GM21360 (cell line): ENCODE data around the gene XIAP.
"Not testable (repeated sequence)": the region's sequence is repeated elsewhere in the genome, so short reads cannot be mapped to it uniquely, and the experiment has no call there.

ENCODE experiments used
- ATAC-seq: cut with Tn5 transposase; IDR thresholded peaks from one replicate; pipeline ENCODE4 v1.9.1; 2021; ENCODE audit warnings: mild to moderate bottlenecking, moderate library complexity; ENCODE audit not compliant: unreplicated experiment

XIAP gene

DNA sequence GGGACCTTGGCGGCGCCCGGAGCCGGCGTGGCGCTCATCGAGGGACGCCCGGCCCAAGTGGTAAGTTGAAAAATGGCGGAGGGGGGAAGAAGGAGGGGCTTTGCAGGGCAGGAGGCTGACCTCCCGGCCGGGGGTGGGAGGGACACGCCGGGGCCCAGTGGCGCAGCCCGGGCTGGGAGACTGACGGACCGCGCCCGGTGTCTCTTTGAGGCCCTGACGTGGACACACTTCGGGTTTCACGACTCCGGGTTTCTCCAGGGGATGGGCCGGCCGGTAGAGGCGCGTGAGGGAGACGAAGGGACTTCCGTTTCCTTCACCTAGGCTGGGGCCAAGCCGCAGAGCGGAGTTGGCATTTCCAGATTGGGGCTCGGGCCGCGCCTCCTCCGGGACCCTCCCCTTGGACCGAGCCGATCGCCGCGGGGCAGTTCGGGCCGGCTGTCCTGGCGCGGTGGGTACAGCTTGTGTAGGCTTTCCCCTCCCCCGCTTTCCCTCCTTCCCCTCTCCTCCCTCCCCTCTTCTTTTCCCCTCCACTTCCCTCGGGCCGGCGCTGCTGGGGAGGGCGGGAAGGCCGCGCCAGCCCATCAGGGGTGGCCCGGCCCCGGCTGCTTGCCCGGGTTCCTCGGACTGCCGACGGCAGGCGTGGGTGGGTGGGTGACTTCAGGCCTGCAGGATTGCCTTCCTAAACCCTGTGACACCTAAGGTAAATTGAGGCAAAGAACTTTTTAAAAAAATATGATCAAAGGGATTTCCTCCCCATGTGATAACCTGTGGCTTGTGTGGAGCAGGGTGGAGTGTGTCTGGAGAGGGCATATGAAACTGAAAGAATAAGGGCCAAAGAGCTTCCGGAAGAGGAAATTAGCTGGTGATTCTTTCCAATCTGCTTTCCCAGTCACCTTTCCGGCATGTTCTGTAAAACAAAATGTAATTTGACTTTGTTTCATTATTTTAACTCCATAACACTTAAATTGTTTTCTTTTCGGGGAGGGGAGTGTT is at the start of gene XIAP:
XIAP (plus strand) TSS at position 208 of the 993 bp plus-strand sequence. CDS start 25,610 bp downstream, outside the sequence.
- ATAC-seq: peak; percentile 72

DNA sequence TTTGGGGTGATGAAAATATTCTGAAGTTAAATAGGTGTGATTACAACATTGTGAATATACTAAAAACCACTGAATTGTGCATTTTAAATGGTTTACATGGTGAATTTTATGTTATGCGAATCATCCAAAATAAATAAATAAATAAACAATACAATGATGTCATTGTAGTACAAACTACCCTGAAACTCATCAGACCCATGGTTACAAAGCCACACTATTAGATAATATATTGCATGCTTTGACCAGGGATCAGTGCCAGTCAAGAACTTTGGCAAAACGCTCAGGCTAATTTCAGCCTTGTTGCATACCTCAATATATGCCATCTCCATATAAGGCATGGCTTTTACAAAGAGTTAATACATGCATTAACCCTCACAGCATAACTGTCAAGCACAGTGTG is 45.5 kb upstream of the XIAP start:
- no peak for ATAC-seq

DNA sequence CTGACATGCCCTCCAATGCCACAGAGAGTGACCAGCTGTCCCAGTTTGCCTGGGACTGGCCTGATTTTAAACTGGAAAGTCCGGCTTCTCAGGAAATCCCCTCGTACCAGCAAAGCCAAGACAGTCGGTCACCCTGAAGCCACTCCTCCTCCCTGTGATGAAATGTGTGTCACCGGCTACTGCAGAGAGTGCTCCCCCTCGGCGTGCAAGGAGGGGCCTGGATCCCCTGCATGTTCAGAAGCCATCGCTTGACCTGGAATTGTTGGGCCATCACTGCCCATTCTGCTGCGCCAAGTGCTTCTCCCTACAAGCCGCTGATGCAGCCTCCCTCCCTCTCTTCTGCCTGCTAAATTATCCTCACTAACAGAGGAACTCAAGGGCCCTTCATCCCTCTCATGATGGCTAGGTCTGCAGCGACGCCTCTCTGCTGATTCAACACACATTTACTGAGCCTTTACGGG is 44.9 kb upstream of the XIAP start:
- not testable (repeated sequence) for ATAC-seq

DNA sequence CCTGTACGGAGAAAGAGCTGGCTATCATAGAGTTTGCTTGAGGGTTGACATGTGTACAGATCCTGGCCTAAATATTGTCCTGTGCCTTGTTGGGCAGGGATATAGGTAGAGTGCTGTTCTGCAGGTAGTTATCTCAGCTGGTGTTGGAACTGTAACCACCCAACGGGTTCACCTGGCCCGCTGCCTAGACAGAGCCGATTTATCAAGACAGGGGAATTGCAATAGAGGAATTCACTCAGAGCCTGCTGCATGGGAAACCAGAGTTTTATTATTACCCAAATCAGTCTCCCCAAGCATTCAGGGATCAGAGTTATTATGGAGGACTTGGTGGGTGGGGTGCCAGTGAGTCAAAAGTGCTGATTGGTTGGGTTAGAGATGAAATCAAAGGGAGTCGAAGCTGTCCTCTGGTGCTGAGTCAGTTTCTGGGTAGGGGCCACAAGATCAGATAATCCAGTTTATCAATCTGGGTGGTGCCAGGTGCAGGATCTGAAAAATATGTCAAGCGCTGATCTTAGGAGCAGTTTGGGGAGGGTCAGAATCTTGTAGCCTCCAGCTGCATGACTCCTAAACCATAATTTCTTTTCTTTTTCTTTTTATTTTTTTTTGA is 42.5 kb upstream of the XIAP start:
- no peak for ATAC-seq

DNA sequence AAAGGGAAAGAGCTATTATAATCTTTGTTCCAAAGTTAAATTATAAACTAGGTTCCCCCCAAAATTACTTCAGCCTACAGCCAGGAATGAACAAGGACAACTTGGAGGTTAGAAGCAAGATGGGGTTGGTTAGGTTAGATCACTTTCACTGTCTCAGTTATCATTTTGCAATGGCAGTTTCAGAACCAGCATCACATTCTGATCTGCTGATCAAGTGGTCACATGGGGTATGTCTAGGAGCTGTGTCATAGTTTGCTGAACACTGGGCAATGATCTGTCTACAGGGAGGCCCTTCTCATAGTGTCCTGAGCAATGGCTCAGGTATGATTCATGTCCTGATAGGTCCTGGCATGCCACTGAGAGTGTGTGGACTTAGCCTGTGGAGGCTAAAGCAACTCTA is 41.6 kb upstream of the XIAP start:
- no peak for ATAC-seq

DNA sequence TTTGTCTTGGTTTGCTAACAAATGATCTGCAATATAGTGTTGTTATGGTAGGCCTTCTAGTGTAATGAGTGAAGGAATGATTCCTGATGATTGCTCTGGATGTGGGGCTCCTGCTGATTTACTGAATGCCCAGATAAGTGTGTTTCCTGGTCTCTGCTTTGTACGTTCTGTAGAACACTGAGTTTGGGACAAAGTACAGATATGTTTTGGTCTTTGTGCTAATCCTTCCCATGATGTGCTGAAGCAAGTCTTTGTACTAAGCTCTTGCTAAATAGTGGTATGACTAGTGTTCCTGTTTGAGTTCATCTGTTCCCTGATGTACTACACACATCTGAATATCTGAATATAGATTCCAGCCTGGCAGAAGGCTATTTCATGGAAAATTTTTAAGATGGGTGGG is 36.9 kb upstream of the XIAP start:
- no peak for ATAC-seq

DNA sequence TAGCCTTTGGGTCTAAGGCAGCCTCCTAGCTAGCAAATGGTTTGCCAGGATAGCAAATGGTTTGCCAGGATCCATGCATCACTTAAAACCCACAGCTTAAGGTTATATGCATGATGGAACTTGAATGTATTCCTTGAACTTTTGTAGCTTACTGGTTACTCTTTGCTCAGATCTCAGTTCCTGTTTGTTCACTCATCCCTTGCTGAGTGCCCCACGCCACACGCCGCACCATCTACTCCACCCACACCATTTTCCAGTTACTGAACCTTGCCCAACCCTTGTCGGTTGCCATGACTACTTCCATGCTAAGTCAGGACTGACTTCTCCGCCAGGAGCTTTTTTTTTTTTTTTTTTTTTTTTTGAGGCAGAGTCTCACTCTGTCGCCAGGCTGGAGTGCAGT is 29.5 kb upstream of the XIAP start:
- ATAC-seq: peak; percentile 87

DNA sequence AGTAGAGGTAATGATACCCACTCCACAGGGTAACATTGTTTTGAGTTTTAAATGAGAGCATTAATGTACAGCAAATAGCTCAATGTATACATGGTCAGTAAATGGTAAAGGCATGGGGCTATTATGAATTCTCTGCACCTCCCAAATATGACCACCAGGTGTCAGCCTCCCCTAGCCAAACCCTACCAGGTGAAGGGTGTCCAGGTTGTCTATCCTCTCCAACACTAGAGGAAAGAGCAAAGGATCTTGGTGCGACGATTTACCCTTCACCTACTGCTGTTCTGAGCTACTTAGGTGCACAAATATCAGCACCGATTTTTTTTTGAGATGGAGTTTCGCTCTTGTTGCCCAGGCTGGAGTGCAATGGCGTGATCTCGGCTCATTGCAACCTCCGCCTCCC is 26.5 kb upstream of the XIAP start:
- ATAC-seq: peak; percentile 65

DNA sequence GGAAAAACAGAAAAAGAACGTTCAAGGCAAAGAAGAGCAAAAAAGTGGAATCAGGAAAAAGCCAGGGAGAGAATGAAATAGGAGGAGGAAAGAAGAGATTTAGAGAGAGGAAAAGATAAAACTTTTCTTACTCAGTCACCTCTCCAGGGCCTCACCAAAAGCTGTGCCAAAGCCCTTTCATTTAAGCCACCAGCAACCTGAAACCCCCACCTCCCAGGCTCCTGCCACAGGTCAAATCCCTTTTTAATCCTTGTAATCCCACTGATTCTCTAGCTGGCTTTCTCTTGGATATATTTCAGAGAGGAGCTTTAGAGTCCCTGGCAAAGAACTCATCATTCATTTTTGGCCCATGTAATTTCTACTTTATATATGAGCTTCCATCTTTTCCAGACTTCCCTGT is 25.7 kb upstream of the XIAP start:
- no peak for ATAC-seq

DNA sequence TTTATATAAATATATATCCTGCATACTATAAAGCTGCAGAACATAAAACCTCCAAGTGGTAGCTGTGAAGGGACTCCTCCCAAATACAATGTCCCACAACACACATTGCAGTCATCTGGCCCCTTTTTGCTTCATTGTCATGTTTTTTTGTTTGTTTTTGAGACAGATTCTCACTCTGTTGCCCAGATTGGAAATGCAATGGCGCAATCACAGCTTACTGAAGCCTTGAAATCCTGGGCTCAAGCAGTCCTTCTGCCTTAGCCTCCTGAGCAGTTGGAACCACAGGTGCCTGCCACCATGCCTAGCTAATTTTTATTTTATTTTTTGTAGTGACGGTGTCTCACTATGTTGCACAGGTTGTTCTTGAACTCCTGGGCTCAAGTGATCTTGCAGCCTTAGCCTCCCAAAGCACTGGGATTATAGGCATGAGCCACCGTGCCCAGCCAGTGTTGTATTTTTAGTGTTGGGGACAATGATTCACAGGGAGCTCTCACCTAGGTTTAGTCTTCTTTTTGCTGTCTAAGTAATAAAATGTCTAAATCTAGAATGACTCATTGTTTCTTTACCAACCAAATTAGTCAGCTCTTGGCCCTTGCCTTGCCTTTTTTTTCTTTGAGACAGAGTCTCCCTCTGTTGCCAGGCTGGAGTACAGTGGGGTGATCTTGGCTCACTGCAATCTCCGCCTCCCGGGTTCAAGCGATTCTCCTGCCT is 24.0 kb upstream of the XIAP start:
- no peak for ATAC-seq

DNA sequence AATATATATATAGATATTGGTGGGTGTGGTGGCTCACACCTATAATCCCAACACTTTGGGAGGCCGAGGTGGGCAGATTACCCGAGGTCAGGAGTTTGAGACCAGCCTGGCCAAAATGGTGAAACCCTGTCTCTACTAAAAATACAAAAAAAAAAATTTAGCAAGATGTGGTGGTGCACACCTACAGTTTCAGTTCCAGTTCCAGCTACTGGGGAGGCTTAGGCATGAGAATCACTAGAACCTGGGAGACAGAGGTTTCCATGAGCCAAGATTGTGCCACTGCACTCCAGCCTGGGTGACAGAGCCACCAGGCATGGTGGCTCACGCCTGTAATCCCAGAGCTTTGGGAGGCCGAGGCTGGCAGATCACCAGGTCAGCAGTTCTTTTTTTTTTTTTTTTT is 14.7 kb upstream of the XIAP start:
- not testable (repeated sequence) for ATAC-seq

DNA sequence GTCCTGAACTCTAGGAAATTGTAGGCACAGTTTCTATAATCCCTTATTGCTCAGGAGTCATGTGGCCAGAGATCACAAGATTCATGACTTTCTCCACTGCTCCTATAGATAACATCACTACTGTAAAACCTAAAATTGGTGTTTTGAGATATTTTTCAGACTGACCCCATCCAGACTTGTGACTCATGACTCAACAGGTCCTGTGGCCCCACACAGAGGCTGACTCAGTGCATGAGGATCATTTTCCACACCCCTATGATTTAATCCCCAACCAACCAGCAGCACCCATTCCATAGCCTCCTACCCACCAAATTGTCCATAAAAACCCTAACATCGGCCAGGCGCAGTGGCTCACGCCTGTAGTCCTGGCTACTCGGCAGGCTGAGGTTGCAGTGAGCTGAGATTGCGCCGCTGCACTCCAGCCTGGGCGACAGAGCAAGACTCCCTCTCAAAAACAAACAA is 13.2 kb upstream of the XIAP start:
- ATAC-seq: no peak

DNA sequence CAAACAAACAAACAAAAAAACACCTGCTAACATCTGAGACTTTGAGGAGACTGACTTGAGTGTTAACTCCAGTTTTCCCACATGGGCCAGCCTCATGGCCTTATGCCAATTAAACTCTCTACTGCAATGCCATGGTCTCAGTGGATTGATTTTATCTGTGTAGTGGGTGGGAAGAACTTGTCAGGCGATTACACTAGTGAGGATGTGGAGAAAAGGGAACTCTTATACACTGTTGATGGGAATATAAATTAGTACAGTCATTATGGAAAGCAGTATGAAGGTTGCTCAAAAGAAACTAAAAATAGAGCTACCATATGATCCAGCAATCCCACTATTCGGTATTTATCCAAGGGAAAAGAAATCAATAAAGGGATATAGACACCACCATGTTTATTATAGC is 12.8 kb upstream of the XIAP start:
- ATAC-seq: no peak

DNA sequence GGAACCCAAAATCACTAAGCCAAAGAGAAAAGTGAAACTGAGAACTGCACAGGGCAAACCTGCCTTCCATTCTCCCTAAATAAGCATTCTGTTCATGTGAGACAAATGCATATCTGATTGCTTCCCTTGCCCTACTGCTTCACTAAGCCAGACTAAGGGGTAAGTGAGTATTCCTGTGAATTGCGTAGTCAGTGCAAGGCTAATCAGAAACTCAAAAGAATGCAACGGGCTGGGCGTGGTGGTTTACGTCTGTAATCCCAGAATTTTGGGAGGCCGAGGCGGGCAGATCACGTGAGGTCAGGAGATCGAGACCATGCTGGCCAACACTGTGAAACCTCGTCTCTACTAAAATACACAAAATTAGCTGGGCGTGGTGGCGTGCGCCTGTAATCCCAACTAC is 10.8 kb upstream of the XIAP start:
- ATAC-seq: no peak

DNA sequence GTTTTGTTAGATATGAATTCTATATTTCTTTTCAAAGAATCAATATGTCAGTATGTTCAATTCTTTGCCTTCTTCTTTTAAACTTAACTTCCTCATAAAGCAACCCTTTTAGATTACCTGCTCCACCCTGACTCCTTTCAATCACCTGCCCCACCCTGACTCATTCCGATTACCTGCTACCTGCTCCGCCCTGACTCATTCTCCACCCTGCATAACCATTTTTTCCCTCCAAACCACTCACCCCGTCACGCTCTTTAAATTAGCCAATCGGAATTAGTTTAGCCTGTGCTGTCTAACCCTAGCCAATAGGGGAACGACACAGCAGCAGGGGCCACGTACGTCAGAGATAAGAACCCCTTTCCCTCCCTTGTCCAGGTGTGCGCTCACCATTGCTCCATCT is 9.9 kb upstream of the XIAP start:
- not testable (repeated sequence) for ATAC-seq

DNA sequence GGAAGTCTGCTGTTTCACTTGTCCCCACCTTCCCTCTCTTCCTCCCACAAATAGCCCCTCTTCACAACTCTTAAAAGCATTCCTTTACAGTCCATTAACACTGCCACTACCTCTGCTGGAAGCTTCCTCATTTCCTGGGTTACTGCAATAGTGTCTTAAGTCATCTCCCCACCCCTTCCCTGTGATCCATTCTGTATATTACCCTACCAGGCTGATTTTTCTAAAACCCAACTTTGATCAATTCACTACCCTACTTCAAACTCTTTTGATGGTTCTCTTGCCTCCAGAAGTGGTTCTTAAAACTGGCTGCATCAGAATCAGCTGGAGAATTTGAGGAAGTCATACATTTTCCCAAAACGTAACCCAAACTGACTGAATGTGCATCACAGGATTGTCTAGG is 8.8 kb upstream of the XIAP start:
- no peak for ATAC-seq

DNA sequence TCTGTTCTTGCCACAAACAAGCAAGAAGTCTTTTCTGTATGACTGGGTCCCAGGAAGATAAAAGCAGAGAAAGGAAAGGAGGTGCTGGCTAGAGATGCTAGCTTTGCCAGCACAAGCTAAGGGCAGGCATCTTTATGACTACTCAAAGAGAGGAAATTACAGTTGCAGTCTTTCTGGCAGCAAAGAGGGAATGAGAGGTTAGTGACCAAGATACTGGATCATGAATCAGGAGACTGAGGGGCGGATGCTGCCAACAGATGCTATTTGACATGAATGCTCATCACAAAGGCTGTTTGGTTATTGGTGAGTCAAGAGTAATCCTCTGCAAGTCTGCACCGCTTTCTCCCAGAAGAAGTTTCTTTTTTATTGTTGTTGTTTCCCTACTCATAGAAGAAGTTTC is 5.5 kb upstream of the XIAP start:
- no peak for ATAC-seq

DNA sequence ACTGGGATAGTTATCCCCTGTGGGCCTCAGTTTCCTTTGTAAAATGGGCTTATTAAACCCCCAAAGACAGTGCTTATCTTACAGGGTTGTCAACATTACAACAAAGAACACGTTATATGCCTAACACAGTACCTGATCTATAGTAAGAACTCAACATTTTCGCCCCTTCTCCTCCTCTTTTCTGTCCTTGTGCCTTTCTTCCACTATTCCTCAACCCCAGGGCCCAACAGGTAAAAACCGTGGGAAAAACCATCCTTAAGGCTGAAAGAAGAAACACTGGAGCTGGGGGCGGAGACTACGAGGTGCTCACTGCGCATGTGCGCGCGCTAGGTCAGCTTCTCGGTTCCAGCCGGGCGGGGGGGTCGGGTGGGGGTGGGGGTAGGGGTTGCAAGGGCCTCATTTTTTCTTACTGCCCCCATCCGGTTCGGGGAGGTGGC is 426 bp upstream of the XIAP start:
- peak; percentile 4 for ATAC-seq

DNA sequence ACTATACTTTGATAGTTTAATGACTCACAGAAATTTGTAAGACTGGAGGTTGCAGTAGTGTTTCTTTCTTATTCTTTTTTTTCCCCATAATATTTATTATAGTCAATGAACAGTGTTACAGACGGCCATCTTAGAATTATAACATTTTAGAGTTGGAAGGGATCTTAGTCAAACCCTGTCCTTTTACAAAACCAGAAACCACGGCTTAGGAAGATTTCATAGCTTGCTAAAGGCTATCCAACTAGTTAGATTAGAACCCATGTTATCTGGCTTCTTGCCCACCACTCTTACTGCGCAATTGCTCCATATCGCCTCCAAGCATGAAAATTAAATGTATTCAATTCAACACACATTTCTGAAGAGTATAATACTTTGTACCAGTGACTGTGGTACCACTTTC is 1.1 kb downstream of the XIAP start:
- ATAC-seq: no peak

DNA sequence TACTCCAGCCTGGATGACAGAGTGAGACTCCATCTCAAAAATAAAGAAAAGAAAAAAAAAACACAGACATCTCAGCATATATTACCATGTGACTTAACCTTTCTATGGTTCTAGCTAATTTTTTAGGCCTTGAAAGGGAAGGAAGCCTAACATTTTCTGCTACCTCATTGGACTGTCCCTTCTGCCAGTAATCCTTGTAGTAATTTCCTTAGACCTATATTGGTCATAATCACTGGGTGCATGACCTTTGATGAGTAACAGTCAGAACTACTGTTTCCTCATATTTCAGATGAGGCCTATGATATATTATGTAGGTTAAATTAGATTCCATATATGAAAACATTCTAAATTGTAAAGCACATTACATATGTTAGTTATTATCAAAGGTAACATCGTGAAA is 9.6 kb downstream of the XIAP start:
- peak; percentile 55 for ATAC-seq

DNA sequence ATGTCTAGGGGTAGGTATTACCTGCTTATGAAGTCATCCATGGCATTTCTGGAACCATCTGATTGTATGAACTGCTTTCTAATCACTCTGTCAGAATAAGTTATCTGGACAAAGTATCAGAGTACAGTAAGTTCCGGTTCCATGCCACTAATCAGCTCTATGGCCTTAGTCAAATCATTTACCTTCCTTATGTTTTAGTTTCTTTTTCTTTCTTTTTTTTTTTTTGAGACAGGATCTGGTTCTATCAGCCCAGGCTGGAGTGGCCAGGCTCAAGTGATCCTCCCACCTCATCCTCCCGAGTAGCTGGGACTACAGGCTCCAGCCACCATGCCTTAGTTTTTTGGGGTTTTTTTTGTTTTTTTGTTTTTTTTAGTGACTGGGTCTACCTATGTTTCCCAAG is 11.5 kb downstream of the XIAP start:
- no peak for ATAC-seq
